Measurements from ENCODE around the gene VSIG4. TPM values are rescaled to one million over a fixed set of nuclear protein-coding genes. Genes with fewer than 3 reads are reported as not detected.

The VSIG4 gene, protein sequence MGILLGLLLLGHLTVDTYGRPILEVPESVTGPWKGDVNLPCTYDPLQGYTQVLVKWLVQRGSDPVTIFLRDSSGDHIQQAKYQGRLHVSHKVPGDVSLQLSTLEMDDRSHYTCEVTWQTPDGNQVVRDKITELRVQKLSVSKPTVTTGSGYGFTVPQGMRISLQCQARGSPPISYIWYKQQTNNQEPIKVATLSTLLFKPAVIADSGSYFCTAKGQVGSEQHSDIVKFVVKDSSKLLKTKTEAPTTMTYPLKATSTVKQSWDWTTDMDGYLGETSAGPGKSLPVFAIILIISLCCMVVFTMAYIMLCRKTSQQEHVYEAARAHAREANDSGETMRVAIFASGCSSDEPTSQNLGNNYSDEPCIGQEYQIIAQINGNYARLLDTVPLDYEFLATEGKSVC
- not detected in 2 replicates for total RNA-seq

DNA sequence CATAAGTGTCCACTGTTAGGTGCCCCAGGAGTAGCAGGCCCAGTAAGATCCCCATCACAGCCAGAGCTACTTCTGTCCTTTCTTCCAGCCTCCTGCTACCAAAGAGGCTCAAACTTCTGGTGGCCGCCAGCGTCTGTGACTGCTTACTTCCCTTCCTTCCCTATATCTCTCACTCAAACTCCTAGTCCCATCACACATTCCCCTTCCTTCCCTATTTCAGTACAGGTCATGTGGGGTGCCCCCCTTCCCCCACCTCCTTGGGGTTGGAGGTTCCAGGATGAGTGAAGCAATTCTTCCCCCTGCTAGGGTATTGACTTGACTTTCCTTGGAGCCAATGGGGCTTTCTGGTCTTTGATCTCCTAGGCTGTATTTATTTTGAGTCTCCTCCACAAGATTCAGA is at the start of gene VSIG4:
Gene VSIG4, minus strand, starts transcription at position 137 of the 400 bp plus-strand sequence. Its CDS starts 82 bp downstream, at position 55.

Other genes with a start within 250 kb of the VSIG4 start
- 0.20 and 1.5 TPM in 2 replicates for gene HEPH, start 124.2 kb upstream of the VSIG4 start, total RNA-seq